ENCODE measurements around the gene EDAR. TPM values are rescaled to one million over a fixed set of nuclear protein-coding genes. Genes with fewer than 3 reads are reported as not detected.

Gene EDAR
- total and polyA plus RNA-seq, 4 donors = 0.44 to 0.77 (median 0.68) TPM

DNA sequence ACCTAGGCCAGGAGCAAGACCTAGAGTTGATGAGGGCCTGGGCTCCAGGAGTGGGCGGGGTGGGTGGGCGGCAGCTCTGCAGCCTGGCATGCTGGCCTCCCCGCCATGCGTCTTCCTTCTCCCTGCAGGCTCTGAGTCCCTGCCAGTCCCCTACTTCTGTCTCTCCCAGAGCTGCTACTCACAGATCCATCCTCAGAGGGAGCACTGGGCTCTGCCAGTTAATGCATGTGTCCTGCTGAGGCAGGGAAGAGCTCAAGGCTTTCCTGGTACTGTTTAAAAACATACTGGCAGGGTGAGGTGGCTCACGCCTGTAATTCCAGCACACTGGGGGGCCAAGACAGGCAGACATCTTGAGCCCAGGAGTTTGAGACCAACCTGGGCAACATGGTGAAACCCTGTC, 38.7 kb upstream of the EDAR start:
- H3K36me3 ChIP-seq (ENCODE audit: control insufficient read depth, insufficient read depth, low read length) = no peaks in the 10 kb centered on the region
- no peak for DNase-seq (ENCODE audit: low read depth in 4 of 6, low spot score in 6 of 6)
- peaks cover 8% of the 10 kb centered on the region for H3K27me3 ChIP-seq (ENCODE audit: control insufficient read depth, insufficient read depth, low read length)
- H3K9me3 ChIP-seq (ENCODE audit: control insufficient read depth, insufficient read depth, low read length) = no peaks in the 10 kb centered on the region
- H3K27ac ChIP-seq (ENCODE audit: low read depth, low read length) = no peak overlapping the region
- WGBS (ENCODE audit: insufficient coverage) = 91% methylated on average over 5 of the region's 5 CpGs
- peaks cover 18% of the 10 kb centered on the region for H3K4me1 ChIP-seq (ENCODE audit: control insufficient read depth, insufficient read depth, low read length)
- no peak overlapping the region for H3K4me3 ChIP-seq (ENCODE audit: low read depth, low read length)

GRCh38 chr2:109024477-109024876, 35.5 kb upstream of the EDAR start:
- DNase-seq (ENCODE audit: low read depth in 4 of 6, low spot score in 6 of 6) = no peak
- Histone ChIP-seq H3K9me3 (ENCODE audit: control insufficient read depth, insufficient read depth, low read length) (no peaks in the 10 kb centered on the region), H3K4me1 (ENCODE audit: control insufficient read depth, insufficient read depth, low read length) (peaks cover 5% of the 10 kb centered on the region), H3K27ac (ENCODE audit: low read depth, low read length) (no peak overlapping the region), H3K36me3 (ENCODE audit: control insufficient read depth, insufficient read depth, low read length) (no peaks in the 10 kb centered on the region), H3K4me3 (ENCODE audit: low read depth, low read length) (no peak overlapping the region), H3K27me3 (ENCODE audit: control insufficient read depth, insufficient read depth, low read length) (no peaks in the 10 kb centered on the region)
- 100% methylated on average over 1 of the region's 3 CpGs for WGBS (ENCODE audit: insufficient coverage)

GRCh38 chr2:109021895-109022300, 32.9 kb upstream of the EDAR start:
- H3K4me3 ChIP-seq (ENCODE audit: low read depth, low read length) = no peak overlapping the region
- no peaks in the 10 kb centered on the region for H3K9me3 ChIP-seq (ENCODE audit: control insufficient read depth, insufficient read depth, low read length)
- no peaks in the 10 kb centered on the region for H3K36me3 ChIP-seq (ENCODE audit: control insufficient read depth, insufficient read depth, low read length)
- H3K4me1 ChIP-seq (ENCODE audit: control insufficient read depth, insufficient read depth, low read length) = no peaks in the 10 kb centered on the region
- no peaks in the 10 kb centered on the region for H3K27me3 ChIP-seq (ENCODE audit: control insufficient read depth, insufficient read depth, low read length)
- H3K27ac ChIP-seq (ENCODE audit: low read depth, low read length) = no peak overlapping the region
- no peak for DNase-seq (ENCODE audit: low read depth in 4 of 6, low spot score in 6 of 6)
- WGBS (ENCODE audit: insufficient coverage) = 86% methylated on average over 12 of the region's 13 CpGs

DNA sequence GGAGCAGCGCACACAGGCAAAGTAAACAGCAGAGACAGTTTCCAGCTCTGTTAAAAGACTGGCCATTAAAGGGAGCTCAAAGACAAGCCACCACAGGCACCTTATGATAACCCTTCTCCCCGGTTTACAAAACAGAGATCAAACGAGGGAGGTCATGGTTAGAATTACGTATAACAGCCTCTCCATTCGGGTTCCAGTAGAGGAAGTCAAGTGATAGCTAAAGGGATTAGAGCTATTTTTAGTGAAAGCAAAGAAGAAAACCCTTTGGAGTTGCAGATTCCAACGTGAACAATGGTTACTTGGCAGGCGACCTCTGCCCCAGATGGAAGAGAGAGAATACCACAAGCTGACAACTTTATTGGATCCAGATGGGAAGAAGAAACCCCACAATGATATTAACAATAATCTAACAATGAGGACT, 31.2 kb upstream of the EDAR start:
- Histone ChIP-seq H3K4me3 (ENCODE audit: low read depth, low read length) (no peak overlapping the region), H3K27ac (ENCODE audit: low read depth, low read length) (no peak overlapping the region), H3K4me1 (ENCODE audit: control insufficient read depth, insufficient read depth, low read length) (no peaks in the 10 kb centered on the region), H3K9me3 (ENCODE audit: control insufficient read depth, insufficient read depth, low read length) (no peaks in the 10 kb centered on the region), H3K36me3 (ENCODE audit: control insufficient read depth, insufficient read depth, low read length) (no peaks in the 10 kb centered on the region), H3K27me3 (ENCODE audit: control insufficient read depth, insufficient read depth, low read length) (no peaks in the 10 kb centered on the region)
- peak in 1 of 6 donors; percentile 17 for DNase-seq (ENCODE audit: low read depth in 4 of 6, low spot score in 6 of 6)
- 40% methylated on average over 1 of the region's 7 CpGs for WGBS (ENCODE audit: insufficient coverage)

- no peaks in the 10 kb centered on the region for H3K27me3 ChIP-seq (ENCODE audit: control insufficient read depth, insufficient read depth, low read length)
- no peaks in the 10 kb centered on the region for H3K36me3 ChIP-seq (ENCODE audit: control insufficient read depth, insufficient read depth, low read length)
- H3K27ac ChIP-seq (ENCODE audit: low read depth, low read length) = no peak overlapping the region
- no peaks in the 10 kb centered on the region for H3K9me3 ChIP-seq (ENCODE audit: control insufficient read depth, insufficient read depth, low read length)
- DNase-seq (ENCODE audit: low read depth in 4 of 6, low spot score in 6 of 6) = no peak
- H3K4me1 ChIP-seq (ENCODE audit: control insufficient read depth, insufficient read depth, low read length) = no peaks in the 10 kb centered on the region
- no peak overlapping the region for H3K4me3 ChIP-seq (ENCODE audit: low read depth, low read length)
- WGBS (ENCODE audit: insufficient coverage) = 94% methylated on average over 4 of the region's 5 CpGs
Measured at GRCh38 chr2:109018452-109018851, 29.4 kb upstream of the EDAR start.

GRCh38 chr2:109017017-109017416, 28.0 kb upstream of the EDAR start:
- 70% methylated on average over 5 of the region's 5 CpGs for WGBS (ENCODE audit: insufficient coverage)
- Histone ChIP-seq H3K27ac (ENCODE audit: low read depth, low read length) (no peak overlapping the region), H3K27me3 (ENCODE audit: control insufficient read depth, insufficient read depth, low read length) (no peaks in the 10 kb centered on the region), H3K4me3 (ENCODE audit: low read depth, low read length) (no peak overlapping the region), H3K36me3 (ENCODE audit: control insufficient read depth, insufficient read depth, low read length) (no peaks in the 10 kb centered on the region), H3K9me3 (ENCODE audit: control insufficient read depth, insufficient read depth, low read length) (no peaks in the 10 kb centered on the region), H3K4me1 (ENCODE audit: control insufficient read depth, insufficient read depth, low read length) (no peaks in the 10 kb centered on the region)
- DNase-seq (ENCODE audit: low read depth in 4 of 6, low spot score in 6 of 6) = no peak

DNA sequence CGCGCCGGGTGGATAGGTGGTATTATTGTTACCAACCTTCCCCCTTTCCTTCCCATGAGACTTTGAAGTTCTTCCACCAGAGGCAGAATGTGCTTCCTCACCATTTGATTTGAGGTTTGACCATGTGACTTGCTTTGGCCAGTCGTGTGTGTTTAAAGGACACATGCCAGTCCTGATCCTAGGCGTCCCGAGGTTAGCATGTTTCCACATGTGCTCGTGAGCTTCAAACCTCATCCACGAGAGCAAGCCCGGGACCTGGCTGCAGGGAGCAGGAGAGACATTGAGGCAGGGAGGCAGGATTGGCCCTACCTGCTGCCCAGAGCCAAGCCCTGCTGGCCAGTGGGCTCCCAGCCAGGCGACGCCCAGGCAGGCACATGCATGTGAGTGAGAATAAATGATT, 27.4 kb upstream of the EDAR start:
- 93% methylated on average over 11 of the region's 11 CpGs for WGBS (ENCODE audit: insufficient coverage)

GRCh38 chr2:109014476-109014875, 25.5 kb upstream of the EDAR start:
- Histone ChIP-seq H3K4me3 (ENCODE audit: low read depth, low read length) (no peak overlapping the region), H3K27ac (ENCODE audit: low read depth, low read length) (no peak overlapping the region), H3K27me3 (ENCODE audit: control insufficient read depth, insufficient read depth, low read length) (no peaks in the 10 kb centered on the region), H3K4me1 (ENCODE audit: control insufficient read depth, insufficient read depth, low read length) (no peaks in the 10 kb centered on the region), H3K36me3 (ENCODE audit: control insufficient read depth, insufficient read depth, low read length) (no peaks in the 10 kb centered on the region), H3K9me3 (ENCODE audit: control insufficient read depth, insufficient read depth, low read length) (no peaks in the 10 kb centered on the region)
- 96% methylated on average over 4 of the region's 8 CpGs for WGBS (ENCODE audit: insufficient coverage)
- DNase-seq (ENCODE audit: low read depth in 4 of 6, low spot score in 6 of 6) = no peak

More for the DNA sequence above, 27.4 kb upstream of the EDAR start:
- H3K4me1 ChIP-seq (ENCODE audit: control insufficient read depth, insufficient read depth, low read length) = no peaks in the 10 kb centered on the region
- no peaks in the 10 kb centered on the region for H3K27me3 ChIP-seq (ENCODE audit: control insufficient read depth, insufficient read depth, low read length)
- no peak overlapping the region for H3K4me3 ChIP-seq (ENCODE audit: low read depth, low read length)
- no peak overlapping the region for H3K27ac ChIP-seq (ENCODE audit: low read depth, low read length)
- no peaks in the 10 kb centered on the region for H3K36me3 ChIP-seq (ENCODE audit: control insufficient read depth, insufficient read depth, low read length)
- H3K9me3 ChIP-seq (ENCODE audit: control insufficient read depth, insufficient read depth, low read length) = no peaks in the 10 kb centered on the region
- no peak for DNase-seq (ENCODE audit: low read depth in 4 of 6, low spot score in 6 of 6)

DNA sequence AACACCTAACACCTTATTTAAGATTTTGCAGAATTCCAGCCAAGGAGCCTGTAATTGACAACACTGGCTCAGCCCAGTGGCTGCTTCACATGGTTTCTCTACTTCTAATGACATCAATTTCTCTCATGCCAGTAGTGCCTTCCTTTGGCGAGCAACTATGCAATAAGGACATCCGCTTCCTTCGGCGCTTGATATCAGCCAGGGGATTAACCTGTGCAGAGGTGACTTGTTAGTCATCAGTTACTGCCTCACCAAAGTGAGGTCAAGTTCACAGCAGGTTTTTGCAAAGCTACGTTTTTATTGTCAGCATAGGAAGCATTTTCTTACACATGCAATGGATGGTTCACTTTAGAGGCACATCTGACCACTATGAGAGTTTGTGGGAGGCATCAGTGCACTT, 24.0 kb upstream of the EDAR start:
- H3K9me3 ChIP-seq (ENCODE audit: control insufficient read depth, insufficient read depth, low read length) = no peaks in the 10 kb centered on the region
- H3K27ac ChIP-seq (ENCODE audit: low read depth, low read length) = no peak overlapping the region
- no peaks in the 10 kb centered on the region for H3K36me3 ChIP-seq (ENCODE audit: control insufficient read depth, insufficient read depth, low read length)
- no peaks in the 10 kb centered on the region for H3K27me3 ChIP-seq (ENCODE audit: control insufficient read depth, insufficient read depth, low read length)
- whole genome bisulfite sequencing (ENCODE audit: insufficient coverage) = 83% methylated on average over 1 of the region's 5 CpGs
- H3K4me3 ChIP-seq (ENCODE audit: low read depth, low read length) = no peak overlapping the region
- DNase-seq (ENCODE audit: low read depth in 4 of 6, low spot score in 6 of 6) = no peak
- H3K4me1 ChIP-seq (ENCODE audit: control insufficient read depth, insufficient read depth, low read length) = no peaks in the 10 kb centered on the region

DNA sequence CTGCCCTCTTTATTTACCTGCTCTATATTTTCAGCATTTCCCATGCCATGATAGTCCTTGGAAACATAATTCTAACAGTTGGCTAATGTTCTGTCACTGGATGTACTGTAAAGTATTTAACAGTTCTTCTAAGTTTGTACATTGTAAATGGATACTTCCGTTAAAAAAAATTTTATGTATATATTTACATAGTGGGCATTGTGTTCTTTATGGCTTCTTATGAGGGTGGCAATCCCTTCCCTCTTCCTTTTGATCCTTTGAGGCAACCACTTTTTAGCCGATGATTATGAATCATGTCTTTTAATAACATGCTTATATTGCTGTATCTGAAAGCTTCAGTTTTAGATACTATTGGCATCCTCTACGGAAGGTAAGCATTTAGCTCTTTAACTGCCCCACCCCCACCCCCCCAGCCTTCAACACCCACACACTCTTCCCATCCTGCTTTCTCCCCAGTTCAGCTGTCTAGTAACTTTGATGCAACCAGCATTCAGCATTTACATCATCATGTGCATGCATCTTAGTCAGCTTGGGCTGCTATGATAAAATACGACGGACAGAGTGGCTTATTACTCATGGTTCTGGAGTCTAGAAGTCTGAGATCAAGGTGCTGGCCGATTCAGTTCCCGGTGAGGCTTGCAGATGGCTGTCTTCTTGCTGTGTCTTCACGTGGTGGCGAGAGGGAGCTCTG, 21.0 kb upstream of the EDAR start:
- H3K4me1 ChIP-seq (ENCODE audit: control insufficient read depth, insufficient read depth, low read length) = peaks cover 5% of the 10 kb centered on the region
- no peak for DNase-seq (ENCODE audit: low read depth in 4 of 6, low spot score in 6 of 6)
- no peak overlapping the region for H3K4me3 ChIP-seq (ENCODE audit: low read depth, low read length)
- H3K27me3 ChIP-seq (ENCODE audit: control insufficient read depth, insufficient read depth, low read length) = no peaks in the 10 kb centered on the region
- H3K27ac ChIP-seq (ENCODE audit: low read depth, low read length) = no peak overlapping the region
- no peaks in the 10 kb centered on the region for H3K36me3 ChIP-seq (ENCODE audit: control insufficient read depth, insufficient read depth, low read length)
- no peaks in the 10 kb centered on the region for H3K9me3 ChIP-seq (ENCODE audit: control insufficient read depth, insufficient read depth, low read length)
- WGBS (ENCODE audit: insufficient coverage) = 88% methylated on average over 4 of the region's 9 CpGs
